EH (cell line): ENCODE results near the gene KIFC3.

ENCODE experiments used
- DNase-seq: peaks from one replicate; pipeline ENCODE4 v3.0.0-alpha.2; 2015; ENCODE audit warnings: low read depth

The KIFC3 gene

DNA sequence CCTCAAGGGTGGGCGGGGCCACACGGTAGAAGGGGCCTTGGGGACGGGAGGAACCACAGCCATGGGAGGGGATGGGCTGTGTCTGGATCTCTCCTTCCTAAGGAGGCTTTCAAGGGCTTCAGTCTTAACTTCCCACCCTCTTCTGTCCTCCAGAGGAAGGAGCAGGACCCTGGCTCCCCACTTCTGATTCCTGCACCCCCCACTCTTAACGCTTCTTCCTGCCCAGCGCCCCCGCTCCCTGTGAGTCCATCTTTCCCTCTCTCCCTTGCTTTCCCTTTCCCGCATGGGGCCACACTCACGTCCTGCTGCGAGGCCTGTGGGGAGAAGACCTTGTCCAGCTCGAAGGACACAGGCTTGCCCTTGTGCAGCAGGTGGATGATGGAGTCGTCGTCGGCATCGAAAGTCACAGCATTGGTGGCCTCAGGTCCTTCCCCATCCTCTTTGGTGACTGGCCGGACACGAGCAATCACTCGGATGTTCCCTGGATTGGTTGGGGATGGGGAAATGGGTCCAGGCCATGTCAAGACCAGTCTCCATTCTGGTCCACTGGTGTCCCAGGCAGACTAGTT, 37.0 kb downstream of the KIFC3 start:
- DNase-seq = no peak

DNA sequence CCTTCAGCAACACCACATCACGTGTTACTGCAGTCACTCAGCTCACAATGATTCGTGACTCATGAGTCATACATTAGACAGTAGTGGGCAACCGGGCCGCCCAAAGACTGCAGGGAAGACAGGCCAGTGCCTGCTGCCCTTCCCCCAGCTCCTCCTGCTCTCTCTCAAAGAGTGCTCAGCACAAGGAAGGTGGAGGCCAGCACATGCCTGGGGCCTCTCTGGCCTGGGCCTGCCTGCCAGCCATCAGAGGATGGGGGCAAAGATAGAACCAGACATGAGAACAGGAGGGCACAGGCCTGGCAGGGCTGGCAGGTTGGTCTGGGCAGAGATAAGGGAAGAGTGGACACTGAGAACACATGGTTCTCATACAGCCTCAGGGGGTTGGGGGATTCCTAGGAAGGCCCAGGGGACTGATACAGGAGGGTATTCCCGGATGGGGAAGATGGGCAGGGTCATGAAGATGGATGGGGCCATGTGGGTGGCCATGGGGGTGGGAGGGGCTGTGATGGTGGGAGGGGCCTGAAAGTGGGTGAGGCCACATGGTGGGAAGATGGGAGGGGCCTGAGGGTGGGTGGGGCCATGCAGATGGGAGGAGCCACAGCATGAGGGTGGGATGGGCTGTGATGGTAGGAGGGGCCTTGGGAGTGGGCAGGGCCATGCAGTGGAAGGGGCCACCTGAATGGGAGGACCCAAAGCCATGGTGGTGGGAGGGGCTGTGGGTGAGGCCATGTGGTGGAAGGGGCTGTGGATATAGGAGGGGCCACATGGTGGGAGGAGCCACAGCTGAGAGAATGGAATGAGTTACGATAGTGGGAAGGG, 37.7 kb downstream of the KIFC3 start:
- peak; percentile 96 for DNase-seq

DNA sequence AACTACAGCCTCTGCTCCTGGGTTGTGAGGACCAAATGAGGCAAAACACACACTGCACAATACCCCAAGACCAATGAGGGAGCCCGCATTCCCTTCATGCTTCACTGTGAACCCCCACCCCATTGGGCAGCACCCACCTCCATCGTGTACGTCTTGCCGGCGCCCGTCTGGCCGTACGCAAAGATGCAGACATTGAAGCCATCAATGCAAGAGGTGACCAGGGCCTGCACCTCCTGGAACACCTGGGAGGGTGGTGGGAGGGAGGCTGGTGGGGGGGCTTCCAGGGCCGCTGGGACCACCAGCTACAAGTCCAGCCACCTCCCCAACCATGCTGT, 38.3 kb downstream of the KIFC3 start:
- DNase-seq = no peak

DNA sequence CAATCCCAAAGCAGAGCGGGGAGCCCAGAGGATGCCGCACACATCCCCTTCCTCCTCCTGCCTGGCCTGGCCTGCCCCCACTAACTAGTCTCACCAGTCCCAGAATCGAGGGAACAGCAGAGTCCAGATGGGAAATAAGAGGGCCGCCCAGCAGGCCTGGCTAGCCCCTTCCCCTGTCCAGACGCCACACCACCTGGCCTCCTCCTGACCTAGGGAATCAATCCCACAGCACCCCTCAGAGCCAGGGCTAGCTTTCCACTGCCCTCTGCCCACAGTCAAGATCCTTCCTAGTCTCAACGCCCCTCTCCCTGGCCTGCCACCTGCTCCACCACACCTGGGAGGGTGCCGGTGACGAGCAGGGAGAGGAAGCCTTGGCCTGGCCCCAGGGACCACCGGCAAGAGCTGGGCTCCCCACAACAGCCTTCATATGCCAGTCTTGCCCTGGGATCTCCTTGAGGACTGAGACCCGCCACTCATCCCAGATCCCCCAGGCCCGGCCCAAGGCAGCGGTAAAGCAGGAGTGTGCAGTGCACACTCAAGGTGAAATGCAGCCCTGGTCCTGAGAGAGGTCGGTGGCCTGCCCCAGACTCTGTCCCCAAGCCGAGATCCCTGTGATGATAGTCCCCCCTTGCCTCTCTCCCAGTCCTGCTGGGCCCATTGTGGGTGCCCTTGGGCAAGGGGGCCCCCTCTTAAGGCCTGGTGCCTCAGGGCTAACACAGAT, 38.8 kb downstream of the KIFC3 start:
- DNase-seq = no peak

DNA sequence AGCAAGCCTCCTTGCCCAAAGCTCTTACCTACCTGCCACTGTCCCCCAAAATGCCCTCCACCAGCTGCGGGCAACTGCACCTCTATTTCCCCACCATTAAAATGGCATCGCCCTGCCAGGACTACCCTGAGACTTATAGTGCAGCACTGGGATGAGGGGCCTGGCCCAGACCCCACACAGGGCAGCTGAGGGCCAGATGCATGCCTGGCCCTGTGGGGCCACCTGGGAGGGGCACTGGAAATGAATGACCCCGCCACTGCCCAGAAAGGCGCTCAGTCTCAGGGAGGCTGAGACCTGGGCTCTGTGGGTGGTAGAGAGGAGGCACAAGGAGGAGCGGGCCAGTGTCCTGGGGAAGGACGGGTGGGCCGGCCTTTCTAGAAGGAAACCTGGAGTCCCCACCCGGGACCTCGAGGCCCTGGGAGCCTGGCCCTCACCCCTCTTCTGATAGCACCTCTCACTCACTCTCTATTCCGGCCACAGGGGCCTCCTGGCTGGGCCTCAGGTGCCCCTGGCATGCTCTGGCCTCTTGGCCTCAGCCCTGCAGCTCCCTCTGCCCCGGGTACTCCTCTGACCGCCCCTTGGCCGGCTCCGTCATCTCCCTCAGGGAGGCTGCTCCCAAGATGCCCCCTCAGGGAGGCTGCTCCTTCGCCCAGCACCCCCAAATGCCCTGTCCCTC, 39.8 kb downstream of the KIFC3 start:
- no peak for DNase-seq

DNA sequence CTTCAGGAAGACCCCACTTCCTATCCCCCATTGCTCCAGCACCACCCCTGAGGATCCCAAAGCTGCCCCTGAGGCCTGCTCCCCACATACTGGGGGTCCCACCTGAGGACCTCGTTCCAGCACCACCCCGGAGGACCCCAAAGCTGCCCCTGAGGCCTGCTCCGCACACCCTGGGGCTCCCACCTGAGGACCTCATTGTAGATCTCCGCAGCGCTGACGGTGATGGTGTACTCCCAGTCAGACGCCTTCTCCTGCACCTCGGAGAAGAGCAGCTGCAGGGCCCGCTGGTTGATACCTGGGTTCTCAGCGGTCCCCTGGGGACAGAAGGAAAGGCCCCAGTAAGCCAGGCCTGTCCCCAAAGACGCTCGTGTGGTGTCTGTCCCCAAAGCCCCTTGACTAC, 40.3 kb downstream of the KIFC3 start:
- no peak for DNase-seq

DNA sequence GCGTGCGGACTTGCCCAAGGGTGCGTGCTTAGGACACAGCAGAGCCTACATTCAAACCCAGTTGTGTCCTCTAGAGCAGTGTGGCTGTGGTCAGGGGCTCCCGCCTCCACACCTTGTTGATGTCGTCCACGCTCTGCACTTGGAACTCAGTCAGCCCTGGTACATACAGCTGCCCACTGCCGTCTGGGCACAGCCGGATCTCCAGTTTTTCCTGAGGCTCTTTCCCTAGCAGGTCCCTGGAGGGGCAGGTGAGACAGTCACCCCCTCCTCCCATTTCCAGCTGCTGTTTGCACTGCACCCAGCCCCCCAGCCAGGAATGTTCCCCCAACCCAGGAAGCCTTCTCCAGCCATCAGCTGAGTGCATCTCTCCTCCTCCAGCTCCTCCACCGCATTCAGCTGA, 41.0 kb downstream of the KIFC3 start:
- DNase-seq = no peak

DNA sequence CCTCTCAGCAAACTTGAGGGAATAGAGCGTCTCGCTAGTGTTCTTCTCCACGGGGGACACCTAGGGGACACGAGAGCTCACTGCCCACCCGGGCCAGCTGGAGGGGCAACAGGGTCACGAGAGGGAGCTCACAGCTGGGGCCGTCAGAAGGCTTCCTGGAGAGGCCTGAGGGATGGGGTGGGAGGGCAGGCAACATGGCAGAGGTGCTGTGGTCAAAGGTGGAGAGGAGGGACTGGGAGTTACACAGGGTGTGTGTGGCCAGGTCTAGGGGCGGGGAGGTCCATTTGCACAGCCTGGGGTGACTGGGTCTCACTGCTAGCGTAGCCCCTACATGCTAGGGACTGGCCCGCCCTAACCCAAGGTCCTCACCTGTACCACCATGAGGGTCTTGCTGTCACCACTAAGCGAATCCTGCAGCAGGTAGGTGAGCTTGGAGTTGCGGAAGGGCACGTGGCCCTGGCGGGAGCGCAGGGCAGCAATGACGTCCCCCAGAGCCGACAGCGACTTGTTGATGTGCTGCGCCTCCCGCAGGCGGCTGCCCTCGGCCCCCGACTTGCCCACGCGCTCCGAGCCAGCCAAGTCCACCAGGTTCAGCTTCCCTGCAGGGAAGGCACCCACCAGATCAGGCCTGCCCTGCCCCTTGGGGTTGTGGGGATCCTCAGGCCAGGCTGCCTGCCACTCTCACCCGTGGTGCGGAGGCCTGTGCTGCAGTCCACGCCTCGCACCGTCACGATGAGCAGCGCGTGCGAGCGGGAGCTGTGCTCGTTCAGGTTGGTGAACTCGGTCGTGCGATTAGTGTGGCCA, 41.7 kb downstream of the KIFC3 start:
- DNase-seq = no peak

DNA sequence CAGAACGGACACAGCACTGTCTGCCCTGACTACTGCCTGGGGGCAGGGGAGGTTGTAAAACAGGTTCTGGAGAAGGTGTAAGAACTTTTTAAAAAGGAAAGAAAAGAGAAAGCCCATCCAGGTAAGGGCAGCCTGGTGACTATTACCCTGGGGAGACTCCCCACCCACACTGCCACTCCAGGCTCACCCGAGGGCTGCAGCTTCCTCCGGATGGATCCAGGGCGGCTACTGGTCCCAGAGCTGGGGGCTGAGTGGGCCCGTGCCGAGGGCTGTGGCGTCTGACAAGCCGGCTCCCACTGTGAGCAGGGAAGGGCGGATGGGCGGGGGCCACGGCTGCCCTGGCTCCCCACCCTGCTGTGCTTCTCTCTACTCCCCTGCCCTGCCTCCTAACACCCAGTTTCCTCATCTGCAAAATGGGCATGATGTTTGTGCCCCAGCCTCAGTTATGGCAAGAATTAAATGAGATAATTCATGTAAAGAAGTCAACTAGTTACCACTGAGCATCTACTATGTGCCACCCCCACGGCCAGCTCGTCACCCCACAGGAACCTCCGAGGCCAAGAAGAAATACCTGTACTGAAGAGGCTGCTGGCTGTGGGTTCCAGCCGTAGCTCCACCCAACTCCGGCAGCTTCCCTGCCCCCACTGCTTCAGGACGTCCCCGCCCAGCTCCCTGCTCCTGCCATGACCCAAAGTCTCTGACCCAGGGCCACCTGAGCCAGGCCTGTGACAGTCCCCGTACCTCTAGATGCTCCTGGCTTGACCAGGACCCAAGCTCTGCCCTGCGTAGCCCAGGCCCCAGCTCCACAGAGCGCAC, 42.5 kb downstream of the KIFC3 start:
- DNase-seq = no peak

DNA sequence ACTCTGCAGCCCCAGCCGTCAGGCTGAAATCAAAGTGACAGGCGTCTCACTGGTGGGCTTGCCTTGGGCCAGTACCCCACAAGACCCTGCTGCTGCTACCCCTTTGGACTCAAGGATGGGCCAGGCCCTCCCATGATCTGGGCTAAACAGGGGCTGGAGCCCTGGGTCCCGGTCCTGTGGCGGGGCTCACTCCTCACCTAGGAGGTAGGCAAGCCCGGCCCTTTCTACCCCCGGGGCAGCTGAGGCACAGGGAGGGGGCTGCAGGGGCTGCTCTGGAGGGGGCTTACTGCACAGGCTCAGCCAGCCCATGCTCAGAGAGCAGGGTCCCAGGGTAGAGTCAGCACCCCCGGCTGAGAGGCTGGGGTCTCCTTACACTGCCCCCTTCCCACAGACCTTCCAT, 43.2 kb downstream of the KIFC3 start:
- no peak for DNase-seq

DNA sequence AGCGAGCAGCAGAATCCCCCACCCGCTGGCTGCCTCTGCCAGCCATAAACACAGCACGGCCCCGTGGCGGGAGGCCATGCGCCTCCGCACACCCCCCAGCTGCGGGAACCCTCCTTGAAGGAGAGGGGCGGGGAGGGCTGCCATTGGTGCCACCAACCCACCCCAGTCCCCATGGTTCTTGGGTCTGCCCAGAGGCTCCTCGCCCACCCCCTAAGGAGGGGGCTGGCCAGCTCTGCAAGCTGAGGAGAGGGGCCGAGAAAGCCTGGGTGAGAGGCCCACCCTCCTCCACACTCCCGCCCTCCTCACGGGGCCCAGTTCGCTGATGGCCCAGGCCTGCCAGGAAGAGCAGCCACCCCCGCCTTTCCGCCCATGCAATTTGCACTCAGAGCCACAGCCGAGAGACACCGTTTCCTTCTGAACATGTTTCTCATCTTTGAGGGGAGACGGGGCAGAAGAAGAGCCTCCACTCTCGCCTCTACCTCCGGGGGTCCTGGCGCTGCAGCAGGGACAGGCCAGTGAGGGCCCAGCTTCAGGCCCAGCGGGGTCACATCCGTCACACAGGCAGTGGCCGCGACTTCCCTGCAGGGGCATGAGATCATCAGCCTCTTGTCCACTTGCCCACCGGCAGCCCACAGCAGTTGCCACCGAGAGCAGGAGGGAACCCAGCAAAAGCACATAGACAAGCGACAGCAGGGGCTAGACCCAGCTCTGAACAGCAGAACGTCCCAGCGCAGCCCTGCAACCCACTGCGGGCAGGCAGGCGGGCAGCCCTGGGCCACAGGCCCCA, 43.8 kb downstream of the KIFC3 start:
- DNase-seq = no peak

DNA sequence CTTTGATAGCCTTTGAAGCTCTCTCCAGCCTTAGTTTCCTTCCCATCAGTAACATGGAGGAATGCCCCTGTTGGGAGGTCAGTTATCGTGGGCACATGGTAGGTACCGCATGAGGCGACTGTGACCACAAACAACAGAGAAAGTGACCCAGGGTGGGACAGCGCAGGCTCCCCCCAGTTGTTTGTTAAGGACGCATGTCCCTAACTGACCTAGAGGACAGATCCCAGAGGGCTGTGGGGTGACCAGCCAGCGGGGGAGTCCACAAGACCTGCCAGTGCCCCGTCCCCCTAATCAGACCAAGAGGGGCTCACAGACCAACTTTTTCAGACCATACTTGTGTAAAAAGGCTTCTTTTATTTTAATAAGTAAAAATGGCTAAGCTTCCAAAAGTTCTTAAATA, 44.4 kb downstream of the KIFC3 start:
- no peak for DNase-seq

DNA sequence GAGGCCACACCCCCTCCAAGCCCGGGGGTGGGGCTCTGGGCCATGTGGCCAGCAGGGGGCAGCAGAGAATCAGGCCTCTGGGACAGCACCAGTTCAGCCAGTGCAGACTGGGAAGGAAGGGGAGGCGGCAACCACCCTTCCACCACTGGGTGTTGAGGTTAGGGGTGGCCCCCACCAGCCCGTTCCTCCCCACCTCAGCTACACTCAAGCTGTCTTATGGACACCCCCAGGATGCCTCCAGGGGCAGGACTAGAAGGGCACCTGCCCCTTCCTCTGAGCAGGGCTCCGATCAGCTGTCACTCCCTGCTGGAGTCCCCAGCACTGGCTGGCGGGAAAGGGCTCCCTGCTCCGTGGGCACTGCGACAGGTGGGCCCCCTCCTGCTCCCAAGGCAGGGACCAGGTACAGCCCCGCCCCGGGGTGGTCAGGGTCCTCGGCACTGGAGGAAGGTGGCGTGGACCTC, 44.9 kb downstream of the KIFC3 start:
- peak; percentile 81 for DNase-seq

DNA sequence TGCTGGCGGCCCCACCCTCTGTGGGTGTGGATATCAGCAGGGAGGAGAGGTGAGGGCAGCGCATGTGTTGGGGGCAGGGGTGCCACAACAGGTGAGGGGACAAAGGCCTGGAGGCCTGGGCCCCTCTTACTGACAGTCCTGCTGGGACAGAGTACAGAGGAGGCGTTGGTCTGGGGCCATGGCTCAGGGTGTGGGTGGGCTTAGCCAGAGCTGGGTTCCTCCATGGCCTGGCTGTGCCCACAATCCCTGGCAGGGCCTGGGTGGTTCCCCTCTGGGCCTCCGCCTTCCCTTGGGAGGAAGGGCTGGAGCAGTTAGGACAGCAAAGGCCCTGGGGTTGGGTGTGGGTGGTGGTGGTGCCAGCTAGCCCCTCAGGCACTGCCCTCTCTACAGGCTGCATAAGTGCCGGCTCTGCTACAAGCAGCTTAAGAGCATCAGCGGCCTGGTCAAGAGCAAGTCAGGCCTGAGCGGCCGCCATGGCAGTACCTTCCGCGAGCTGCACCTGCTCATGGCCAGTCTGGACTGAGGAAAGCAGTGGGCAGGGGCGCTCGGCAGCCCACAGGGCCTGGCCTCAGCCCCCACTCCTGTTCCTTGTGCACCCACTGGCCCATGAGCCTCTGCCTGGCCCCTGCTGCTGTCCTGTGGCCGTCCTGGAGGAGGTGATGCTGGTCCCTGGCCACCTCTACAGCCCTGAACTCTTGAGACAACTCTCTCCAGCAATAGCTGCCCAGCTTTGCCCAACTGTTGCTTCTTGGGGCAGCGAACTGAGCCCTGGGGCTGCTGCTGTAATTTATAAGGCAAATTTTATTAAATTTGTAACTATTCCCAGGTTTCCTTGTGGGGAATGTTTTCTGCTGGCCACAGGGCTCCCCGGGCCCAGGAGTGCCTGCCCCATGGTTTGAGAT, 45.6 kb downstream of the KIFC3 start:
- no peak for DNase-seq

DNA sequence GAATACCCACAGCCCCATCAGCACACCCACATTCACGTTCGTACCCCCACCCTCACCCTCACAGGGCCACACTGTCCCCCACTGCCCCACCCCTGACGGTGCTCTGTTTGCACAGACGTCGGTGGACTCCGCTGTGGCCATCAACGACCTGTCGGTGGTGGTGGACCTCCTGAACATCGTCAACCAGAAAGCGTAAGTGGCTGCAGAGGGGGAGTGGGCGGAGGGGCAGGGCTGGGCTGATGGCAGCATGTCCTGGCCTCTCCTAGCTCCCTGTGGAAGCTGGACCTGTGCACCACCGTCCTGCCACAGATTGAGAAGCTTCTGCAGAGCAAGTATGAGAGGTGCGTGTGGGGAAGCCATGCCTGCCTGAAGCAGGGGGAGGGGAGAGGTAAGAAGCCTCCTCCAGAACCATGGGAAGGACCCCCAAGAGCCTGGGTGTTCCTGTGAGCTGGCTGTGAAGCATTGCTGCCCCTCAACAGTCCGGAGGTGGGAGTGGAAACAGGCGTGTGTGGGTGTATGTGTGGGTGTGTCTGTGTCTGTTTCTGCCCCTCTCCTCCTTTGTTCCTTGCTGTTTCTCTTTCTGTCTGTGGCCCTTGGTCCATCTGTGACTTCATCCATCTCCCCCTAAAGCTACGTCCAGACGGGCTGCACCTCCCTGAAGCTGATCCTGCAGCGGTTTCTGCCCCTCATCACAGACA, 46.4 kb downstream of the KIFC3 start:
- no peak for DNase-seq

DNA sequence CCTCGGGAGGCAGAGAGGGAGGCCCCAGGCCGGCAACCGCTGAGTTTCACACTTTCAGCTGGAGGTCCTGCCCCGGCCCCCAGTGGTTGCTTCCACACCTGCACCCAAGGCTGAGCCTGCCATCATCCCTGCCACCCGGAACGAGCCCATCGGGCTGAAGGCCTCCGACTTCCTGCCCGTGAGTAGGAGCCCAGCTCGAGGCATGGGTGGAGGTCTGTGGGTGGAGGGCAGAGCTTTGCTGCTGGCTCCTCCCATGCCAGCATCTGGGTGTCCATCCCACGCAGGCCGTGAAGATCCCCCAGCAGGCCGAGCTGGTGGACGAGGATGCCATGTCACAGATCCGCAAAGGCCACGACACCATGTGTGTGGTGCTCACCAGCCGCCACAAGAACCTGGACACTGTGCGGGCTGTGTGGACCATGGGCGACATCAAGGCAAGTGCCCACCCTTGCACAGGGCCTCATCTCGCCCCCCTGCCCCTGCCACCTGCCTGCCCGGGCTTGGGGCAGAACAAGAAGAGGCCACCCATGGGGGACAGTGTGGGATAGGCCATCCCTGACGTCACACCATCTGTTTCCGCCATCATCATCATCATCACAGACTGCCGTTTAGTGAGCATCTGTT, 47.1 kb downstream of the KIFC3 start:
- DNase-seq = no peak

DNA sequence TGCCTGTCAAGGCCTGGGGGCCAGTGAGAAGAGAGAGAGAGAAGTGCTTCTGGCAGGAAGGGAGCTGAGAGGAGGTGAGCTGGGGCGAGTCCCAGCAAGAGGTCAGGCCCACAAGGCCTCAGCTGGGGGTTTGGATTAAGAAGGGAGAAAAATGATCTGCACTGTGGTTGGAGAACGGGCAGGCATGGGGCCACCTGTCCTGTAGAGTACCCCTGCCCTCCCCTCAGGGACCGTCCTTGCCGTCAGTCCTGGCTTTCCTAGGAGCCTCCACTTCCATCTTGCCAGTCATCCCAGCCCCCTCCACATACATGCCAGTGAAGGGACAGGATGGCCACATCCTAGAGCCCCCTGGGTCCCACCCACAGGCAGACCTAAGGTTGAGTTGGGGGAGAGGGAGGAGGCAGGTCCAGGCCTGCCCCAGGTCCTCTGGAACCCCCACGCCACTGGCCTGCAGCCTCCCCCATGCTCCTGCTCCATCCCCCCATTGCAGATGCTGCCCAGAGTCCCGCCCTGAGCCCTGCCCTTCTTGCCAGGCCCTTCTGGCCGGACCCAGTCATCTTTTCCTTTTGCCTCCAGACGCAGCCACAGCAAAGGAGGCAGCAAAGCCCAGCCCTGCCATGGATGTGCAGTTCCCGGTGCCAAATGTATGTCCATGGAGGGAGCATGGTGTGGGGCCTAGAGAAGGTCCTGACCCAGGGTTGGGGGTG, 47.8 kb downstream of the KIFC3 start:
- no peak for DNase-seq
